Choroid plexus epithelial cell (primary cell): ENCODE data around the gene GPAT3.
"Not testable (repeated sequence)": the region's sequence is repeated elsewhere in the genome, so short reads cannot be mapped to it uniquely, and the experiment has no call there.

ENCODE experiments used
- DNase-seq: peaks from one replicate; pipeline ENCODE4 v3.0.0-alpha.2; 2010; ENCODE audit warnings: low read depth
- H3K4me3 ChIP-seq: 2 replicates; pipeline ENCODE4 v1.5.1; 2011; ENCODE audit warnings: low read depth, mild to moderate bottlenecking, control low read depth, low read length, moderate library complexity
- CTCF ChIP-seq: conservative IDR thresholded peaks from 2 replicates; pipeline ENCODE4 v1.5.1; 2011; ENCODE audit warnings: low read depth, mild to moderate bottlenecking, control low read depth, inconsistent platforms, low read length, moderate library complexity

GPAT3 gene

DNA sequence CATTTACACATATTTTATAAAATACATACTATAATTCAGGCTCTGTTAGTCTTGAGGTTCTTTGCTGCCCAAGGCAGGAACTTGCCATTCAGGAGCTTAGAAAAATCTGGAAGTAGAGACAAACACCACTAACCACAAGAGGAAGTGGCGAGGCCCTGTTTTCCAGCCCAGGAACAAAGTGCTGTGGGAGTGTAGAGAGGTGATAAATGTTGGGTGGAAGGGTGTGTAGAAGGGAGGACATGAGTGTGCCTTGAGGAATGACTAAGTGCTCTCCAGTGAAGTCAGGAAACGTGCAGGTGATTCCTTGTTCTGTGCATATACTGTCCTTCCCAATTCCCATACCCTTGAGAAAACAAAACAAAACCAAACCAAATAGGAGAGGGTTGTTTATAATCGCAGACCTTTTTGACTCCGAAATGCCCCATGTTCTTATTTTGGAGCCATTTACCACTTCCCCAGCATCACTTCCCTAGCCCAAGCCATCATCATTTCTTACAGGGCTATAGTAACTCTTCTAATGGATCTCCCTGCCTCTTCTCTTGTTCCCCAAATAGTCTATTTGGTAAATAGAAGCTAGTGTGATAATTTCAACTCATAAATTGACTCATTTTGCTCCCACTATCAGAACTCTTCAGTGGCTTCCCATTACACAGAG, 83.2 kb downstream of the GPAT3 start:
- H3K4me3 ChIP-seq = no peak overlapping the region
- DNase-seq = peak; percentile 26
- no peak for TF ChIP-seq CTCF

DNA sequence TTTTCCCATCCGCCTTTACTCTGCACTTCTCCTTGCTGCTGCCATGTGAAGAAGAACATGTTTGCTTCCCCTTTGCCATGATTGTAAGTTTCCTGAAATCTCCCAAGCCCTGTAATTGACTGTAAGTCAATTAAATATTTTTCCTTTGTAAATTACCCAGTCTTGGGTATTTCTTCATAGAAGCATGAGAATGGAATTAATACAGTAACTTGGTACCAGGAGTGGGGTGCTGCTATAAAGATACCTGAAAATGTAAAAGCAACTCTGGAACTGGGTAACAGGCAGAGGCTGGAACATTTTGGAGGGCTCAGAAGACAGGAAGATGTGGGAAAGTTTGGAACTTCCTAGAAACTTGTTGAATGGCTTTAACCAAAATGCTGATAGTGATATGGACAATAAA, 86.2 kb downstream of the GPAT3 start:
- not testable (repeated sequence) for DNase-seq, H3K4me3 ChIP-seq

DNA sequence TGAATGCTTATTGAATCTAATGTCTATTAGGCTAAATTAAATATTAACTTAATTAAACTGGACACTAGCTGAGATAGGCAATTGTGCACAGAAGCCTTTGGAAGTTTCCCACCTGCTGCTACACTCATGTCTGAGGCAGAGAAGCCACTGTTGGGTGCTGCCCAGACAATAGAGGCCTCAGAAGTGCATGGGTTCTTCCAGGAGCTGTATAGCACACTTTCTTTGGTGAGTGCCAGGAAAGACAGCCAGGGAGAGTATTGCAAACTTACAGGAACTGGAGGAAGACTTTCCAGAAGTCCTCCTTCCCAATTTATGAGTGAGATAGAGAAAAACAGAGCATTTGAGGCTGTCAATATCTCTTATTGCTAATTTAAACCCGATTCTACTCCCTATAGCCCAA, 89.9 kb downstream of the GPAT3 start:
- H3K4me3 ChIP-seq = no peak overlapping the region
- no peak for DNase-seq
- no peak for TF ChIP-seq CTCF

GRCh38 chr4:83626245-83626836, 90.4 kb downstream of the GPAT3 start:
- TF ChIP-seq CTCF = no peak
- H3K4me3 ChIP-seq = no peak overlapping the region
- DNase-seq = no peak

- no peak for TF ChIP-seq CTCF
- no peak overlapping the region for H3K4me3 ChIP-seq
- peak; percentile 57 for DNase-seq
Observed at GRCh38 chr4:83629945-83630721, 94.2 kb downstream of the GPAT3 start.

DNA sequence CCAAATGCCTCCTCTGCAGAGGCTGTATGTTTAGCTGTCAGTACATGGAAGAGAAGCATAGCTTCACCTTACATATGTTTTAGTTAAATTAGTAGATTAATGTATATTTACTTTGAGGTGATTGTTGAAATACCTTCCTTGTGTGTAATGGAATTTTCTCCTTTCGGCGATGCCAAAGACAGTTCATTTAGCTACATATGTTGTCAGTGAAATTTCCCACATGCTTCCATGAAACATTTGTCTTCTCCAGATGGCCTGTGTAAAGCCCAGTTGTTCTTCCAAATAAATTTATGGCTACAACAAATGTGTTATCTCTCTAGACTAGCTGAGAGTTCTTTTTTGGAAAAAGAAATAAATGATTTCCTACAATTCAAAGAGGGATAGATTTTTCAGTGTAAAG, 95.2 kb downstream of the GPAT3 start:
- peak; percentile 42 for DNase-seq
- TF ChIP-seq CTCF = no peak
- no peak overlapping the region for H3K4me3 ChIP-seq

DNA sequence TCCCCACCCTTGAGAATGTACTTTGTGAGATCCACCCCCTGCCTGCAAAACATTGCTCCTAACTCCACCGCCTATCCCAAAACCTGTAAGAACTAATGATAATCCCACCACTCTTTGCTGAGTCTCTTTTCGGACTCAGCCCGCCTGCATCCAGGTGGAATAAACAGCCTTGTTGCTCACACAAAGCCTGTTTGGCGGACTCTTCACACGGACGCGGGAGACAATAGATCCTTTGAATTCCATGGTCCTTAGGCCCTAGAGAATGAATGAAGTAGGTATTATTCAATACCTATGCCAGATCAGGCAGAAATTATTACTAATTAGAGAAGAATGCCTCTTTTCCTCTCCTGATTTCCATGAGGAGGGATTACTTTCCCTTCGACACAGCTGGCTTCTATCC, 101.0 kb downstream of the GPAT3 start:
- no peak overlapping the region for H3K4me3 ChIP-seq
- no peak for DNase-seq
- no peak for TF ChIP-seq CTCF
